Spleen (tissue), 11 donors: ENCODE measurements around the gene SH2D3C. TPM values are rescaled to one million over a fixed set of nuclear protein-coding genes. Genes with fewer than 3 reads are reported as not detected.

Experiments used
- DNase-seq: peaks from one replicate; pipeline ENCODE4 v3.0.0-alpha.2; 2020
- H3K27ac ChIP-seq, 8 donors: fragments of 200-600 bp; sonication (generic) in 7 of 8; 1 replicate in 4 of 8; 2 replicates in 4 of 8; pipeline versions ENCODE4 v1.5.0 to v1.8.0; 2016 to 2021; ENCODE audit warnings: inconsistent platforms in 4 of 8, mild to moderate bottlenecking in 4 of 8, moderate library complexity in 1 of 8
- H3K27me3 ChIP-seq, 7 donors: fragments of 200-600 bp; sonication (generic) in 6 of 7; replicated peaks in 1 of 7; 1 replicate in 4 of 7; 2 replicates in 3 of 7; pipeline versions ENCODE4 v1.5.0 to v1.8.0; 2016 to 2021; ENCODE audit warnings: inconsistent platforms in 3 of 7, mild to moderate bottlenecking in 1 of 7
- H3K36me3 ChIP-seq, 6 donors: fragments of 200-600 bp; sonication (generic) in 5 of 6; 1 replicate in 4 of 6; 2 replicates in 2 of 6; pipeline versions ENCODE4 v1.5.0 to v1.8.0; 2016 to 2021; ENCODE audit warnings: inconsistent platforms in 2 of 6
- H3K4me1 ChIP-seq, 6 donors: fragments of 200-600 bp; sonication (generic) in 5 of 6; 1 replicate in 3 of 6; 2 replicates in 3 of 6; pipeline versions ENCODE4 v1.5.0 to v1.8.0; 2016 to 2021; ENCODE audit warnings: inconsistent platforms in 3 of 6
- H3K4me3 ChIP-seq, 8 donors: fragments of 200-600 bp; sonication (generic) in 7 of 8; 1 replicate in 4 of 8; 2 replicates in 4 of 8; pipeline versions ENCODE4 v1.5.0 to v1.8.0; 2016 to 2021; ENCODE audit warnings: inconsistent platforms in 4 of 8, mild to moderate bottlenecking in 4 of 8, moderate library complexity in 2 of 8
- H3K9me3 ChIP-seq, 8 donors: fragments of 200-600 bp; sonication (generic) in 7 of 8; 1 replicate in 4 of 8; 2 replicates in 4 of 8; pipeline versions ENCODE4 v1.5.0 to v1.8.0; 2016 to 2021; ENCODE audit warnings: inconsistent platforms in 4 of 8
- POLR2A ChIP-seq, 3 donors: fragments of 450-650 bp; IDR thresholded peaks; one replicate each; pipeline ENCODE4 v1.5.1; 2017; ENCODE audit warnings: antibody characterized with exemption in 3 of 3, mild to moderate bottlenecking in 1 of 3
- POLR2AphosphoS5 ChIP-seq, 3 donors: sonication (generic); formaldehyde crosslinking; IDR thresholded peaks; one replicate each; pipeline ENCODE4 v1.5.1; 2017; ENCODE audit warnings: antibody characterized with exemption in 3 of 3
- WGBS, 5 donors: extraction: QIAGEN DNeasy Blood & Tissue Kit in 3 of 5; methylation state at CpG; one replicate each; pipeline versions ENCODE4 v1.1.5 to v1.1.7; 2013 to 2018; 5-methylcytosine and 5-hydroxymethylcytosine counted together
- intact Hi-C: fragments of 100-400 bp; cut with DNase I; formaldehyde crosslinking; loops from one replicate; pipeline ENCODE4 v1.15.0; 2023; ENCODE audit warnings: low total_unique reads
- polyA plus RNA-seq, 3 donors: library from polyadenylated mRNA; stranded (reverse); fragments of 200-250 nt; gene quantifications; one replicate each; pipeline ENCODE4 v1.2.1, GENCODE V29; 2013
- total RNA-seq, 7 donors: library from RNA; depleted of rRNA in 3 of 7; stranded (reverse); fragments of >200 nt in 3 of 7; fragmentation: NEBNext Ultra II Directional in 4 of 7; extraction: Animal tissue kit (Norgen Biotek cat#: 25700) in 4 of 7; gene quantifications; one replicate each; pipeline versions ENCODE4 v1.1.0 to v1.2.1, GENCODE V29; 2016 to 2021
- TF ChIP-seq, protein P1 (sequence below), 11 experiments: fragments of 200-600 bp in 7 of 11; fragments of 450-650 bp in 4 of 11; sonication (generic) in 4 of 11; IDR thresholded peaks in 8 of 11; conservative IDR thresholded peaks in 3 of 11; 1 replicate in 7 of 11; 2 replicates in 4 of 11; pipeline versions ENCODE4 v1.4.0 to v1.8.0; 2016 to 2021; ENCODE audit warnings: antibody characterized with exemption in 11 of 11, inconsistent platforms in 4 of 11, mild to moderate bottlenecking in 1 of 11
- donor health status: healthy with polysubstance abuse.
- donor health status: DM: no; HTN: no; CAD: no; lungs with moderate emphysema.
- donor health status: DM: no; HTN: no; CAD: no.
- donor health status: Bipolar disorder and iron deficiency.
- donor health status: healthy.
- donor health status: DM: no; HTN: no; CAD: no.
- donor health status: DM: yes; HTN: yes; CAD: no.

Gene SH2D3C
- total and polyA plus RNA-seq, 10 donors = 27.0 to 85.4 (median 50.9) TPM

DNA sequence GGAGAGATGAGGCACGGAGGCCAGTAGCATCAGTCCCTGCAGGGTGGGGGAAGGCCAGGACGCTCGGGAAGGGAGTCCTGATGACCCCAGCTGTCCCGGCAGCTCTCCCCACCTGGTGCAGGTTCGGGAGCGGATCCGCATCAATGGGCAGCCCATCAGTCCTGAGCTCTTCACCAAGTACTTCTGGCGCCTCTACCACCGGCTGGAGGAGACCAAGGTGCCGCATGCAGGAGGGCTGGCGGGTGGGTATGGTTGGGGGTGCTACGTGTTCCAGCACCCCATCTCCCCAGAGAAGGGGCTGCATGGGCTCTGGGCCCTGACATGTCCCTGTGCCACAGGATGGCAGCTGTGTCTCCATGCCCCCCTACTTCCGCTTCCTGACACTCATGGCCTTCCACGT is 28.4 kb upstream of the SH2D3C start:
- TF ChIP-seq, protein P1, sequence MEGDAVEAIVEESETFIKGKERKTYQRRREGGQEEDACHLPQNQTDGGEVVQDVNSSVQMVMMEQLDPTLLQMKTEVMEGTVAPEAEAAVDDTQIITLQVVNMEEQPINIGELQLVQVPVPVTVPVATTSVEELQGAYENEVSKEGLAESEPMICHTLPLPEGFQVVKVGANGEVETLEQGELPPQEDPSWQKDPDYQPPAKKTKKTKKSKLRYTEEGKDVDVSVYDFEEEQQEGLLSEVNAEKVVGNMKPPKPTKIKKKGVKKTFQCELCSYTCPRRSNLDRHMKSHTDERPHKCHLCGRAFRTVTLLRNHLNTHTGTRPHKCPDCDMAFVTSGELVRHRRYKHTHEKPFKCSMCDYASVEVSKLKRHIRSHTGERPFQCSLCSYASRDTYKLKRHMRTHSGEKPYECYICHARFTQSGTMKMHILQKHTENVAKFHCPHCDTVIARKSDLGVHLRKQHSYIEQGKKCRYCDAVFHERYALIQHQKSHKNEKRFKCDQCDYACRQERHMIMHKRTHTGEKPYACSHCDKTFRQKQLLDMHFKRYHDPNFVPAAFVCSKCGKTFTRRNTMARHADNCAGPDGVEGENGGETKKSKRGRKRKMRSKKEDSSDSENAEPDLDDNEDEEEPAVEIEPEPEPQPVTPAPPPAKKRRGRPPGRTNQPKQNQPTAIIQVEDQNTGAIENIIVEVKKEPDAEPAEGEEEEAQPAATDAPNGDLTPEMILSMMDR (IDR thresholded peaks at IDR 0.05 in 8 of 11, conservative IDR thresholded peaks at IDR 0.05 in 3 of 11) = no peak
- TF ChIP-seq POLR2A (IDR thresholded peaks at IDR 0.05) (no peak), POLR2AphosphoS5 (IDR thresholded peaks at IDR 0.05) (peak in 1 of 3 donors; percentile 12)
- intact Hi-C loops = no loop called here
- no peaks in the 10 kb centered on the region for H3K27me3 ChIP-seq
- WGBS, 5 donors = 85 to 97% (median 93%) methylated on average over 14 of the region's 14 CpGs
- H3K9me3 ChIP-seq = no peaks in the 10 kb centered on the region
- peaks cover 13 to 81% (median 43%) of the 10 kb centered on the region in 6 donors for H3K4me1 ChIP-seq
- no peak overlapping the region for H3K27ac ChIP-seq
- no peak overlapping the region for H3K4me3 ChIP-seq
- no peak for DNase-seq
- H3K36me3 ChIP-seq = peaks cover 0 to 77% (median 38%) of the 10 kb centered on the region in 6 donors

DNA sequence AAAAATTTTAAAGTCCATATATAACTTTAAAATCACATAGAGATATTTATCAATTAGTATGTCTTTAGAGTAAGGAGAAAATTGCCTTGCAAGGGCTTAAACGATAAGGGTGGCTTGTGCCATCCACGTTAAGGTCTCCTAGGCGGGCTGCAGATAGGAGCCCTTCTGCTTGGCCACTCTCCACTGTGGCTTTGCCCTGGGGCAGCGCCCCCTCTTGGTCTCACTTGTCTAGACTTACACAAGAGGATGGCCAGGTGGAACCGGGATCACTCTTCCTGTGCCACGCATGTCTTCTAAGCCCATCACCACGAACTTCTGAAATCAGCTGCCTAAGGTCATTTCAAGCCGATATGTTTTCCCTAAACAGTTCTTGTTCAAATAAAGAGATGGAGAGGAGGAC is 27.2 kb upstream of the SH2D3C start:
- DNase-seq = no peak
- H3K4me1 ChIP-seq = peaks cover 13 to 91% (median 52%) of the 10 kb centered on the region in 6 donors
- intact Hi-C loops = no loop called here
- no peaks in the 10 kb centered on the region for H3K27me3 ChIP-seq
- no peak overlapping the region for H3K27ac ChIP-seq
- H3K36me3 ChIP-seq = peaks cover 0 to 65% (median 34%) of the 10 kb centered on the region in 6 donors
- H3K4me3 ChIP-seq = no peak overlapping the region
- 74 to 89% (median 81%) methylated on average over 8 of the region's 8 CpGs for WGBS, 5 donors
- TF ChIP-seq, protein P1 (IDR thresholded peaks at IDR 0.05 in 8 of 11, conservative IDR thresholded peaks at IDR 0.05 in 3 of 11) = peak in 6 of 11 experiments; percentile 16 to 41 (median 26)
- no peak for TF ChIP-seq POLR2AphosphoS5 (IDR thresholded peaks at IDR 0.05)
- no peaks in the 10 kb centered on the region for H3K9me3 ChIP-seq

DNA sequence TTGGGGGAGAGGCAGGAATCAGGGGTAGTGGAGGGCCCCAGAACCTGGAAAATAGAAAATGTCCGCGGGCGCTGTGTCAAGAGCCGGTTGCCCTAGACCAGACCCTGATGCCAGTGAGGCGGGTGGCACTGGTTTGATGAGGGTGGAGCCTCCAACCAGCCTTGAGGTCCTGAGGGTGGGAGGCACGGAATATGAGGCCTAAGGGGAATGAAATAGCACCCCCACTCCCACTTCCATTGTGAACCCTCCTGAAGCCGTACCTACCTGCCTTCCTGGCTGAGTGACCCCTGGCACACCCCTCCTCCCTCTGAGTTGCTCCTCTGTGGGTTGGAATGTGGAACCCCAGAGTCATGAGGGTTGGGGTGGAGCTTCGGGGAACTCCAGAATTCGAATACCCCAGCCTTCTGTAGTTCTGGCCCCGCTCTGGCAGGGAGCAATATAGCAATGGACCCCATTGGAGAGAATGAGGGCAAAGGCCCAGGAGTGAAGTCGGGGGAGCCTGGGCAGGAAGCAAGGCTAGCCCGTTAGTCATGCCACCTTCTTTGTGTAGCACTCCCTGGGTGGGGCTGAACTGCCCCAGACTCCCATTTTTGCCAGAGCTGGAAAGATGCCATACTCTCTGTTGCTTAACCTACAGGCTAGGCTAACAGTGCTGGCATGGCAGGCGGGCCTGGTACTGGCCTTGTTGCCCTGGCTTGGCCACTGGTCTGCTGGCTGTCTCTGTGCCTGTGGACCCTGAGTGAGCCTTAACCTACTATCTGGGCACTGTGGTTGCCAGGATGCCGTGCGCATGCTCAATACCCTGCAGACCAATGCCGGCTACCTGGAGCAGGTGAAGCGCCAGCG is 25.3 kb upstream of the SH2D3C start:
- H3K4me1 ChIP-seq = peaks cover 13 to 73% (median 49%) of the 10 kb centered on the region in 6 donors
- intact Hi-C loops = no loop called here
- H3K27me3 ChIP-seq = no peaks in the 10 kb centered on the region
- WGBS, 5 donors = 38 to 42% (median 39%) methylated on average over 16 to 18 of the region's 18 CpGs
- peak overlapping the region; percentile 84 to 97 (median 92) for H3K27ac ChIP-seq
- no peaks in the 10 kb centered on the region for H3K9me3 ChIP-seq
- no peak for DNase-seq
- TF ChIP-seq POLR2A (IDR thresholded peaks at IDR 0.05) (no peak), POLR2AphosphoS5 (IDR thresholded peaks at IDR 0.05) (no peak)
- TF ChIP-seq, protein P1 (IDR thresholded peaks at IDR 0.05 in 8 of 11, conservative IDR thresholded peaks at IDR 0.05 in 3 of 11) = no peak
- peaks cover 0 to 46% (median 26%) of the 10 kb centered on the region in 6 donors for H3K36me3 ChIP-seq
- peak overlapping the region; percentile 68 to 92 (median 78) for H3K4me3 ChIP-seq
